GM15510 (cell line): ENCODE data around the gene OR13G1.

Experiments used
- POLR2A ChIP-seq: IDR thresholded peaks from 3 replicates; pipeline ENCODE4 v1.6.1; 2011; ENCODE audit warnings: borderline replicate concordance; ENCODE audit not compliant: insufficient read length; ENCODE audit errors: extremely low read depth

Gene OR13G1

DNA sequence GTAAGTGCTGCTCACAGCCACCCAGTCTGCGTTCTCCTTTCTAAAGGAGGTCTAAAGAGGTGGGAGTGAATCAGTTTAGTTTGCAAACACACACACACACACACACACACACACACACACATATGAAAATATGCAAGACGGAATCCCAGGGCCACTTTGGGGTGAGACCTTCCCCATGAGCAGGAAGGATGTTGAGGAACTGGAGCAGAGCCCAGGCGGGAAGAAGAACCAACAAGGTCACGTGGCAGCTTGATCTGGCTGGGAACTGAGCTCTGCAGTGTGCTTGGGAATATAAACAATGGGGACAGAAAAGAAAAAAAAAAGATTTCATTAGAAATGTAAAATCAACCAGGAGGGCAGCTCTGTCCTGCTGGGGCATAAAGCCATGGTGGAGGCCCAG lies 41.5 kb downstream of the OR13G1 start:
- no peak for TF ChIP-seq POLR2A

DNA sequence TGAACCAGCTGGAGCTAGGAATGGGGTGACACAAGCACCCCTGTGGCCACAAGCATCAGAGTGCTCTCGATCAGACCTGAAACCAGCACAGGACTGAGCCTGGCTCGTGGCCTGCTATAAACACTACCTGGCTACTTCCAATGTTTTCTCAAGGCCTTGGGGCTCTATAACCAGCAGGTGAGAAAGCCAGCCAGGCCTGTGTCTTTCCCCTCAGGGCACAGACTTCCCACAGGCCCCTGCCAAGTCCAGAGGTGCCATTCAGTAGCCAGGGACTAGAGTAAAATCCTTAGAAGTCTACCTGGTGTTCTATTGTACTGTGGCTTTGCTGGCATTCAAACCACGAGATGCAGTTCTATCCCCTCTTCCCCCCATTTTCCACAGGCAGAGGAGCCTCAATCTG lies 51.6 kb downstream of the OR13G1 start:
- no peak for TF ChIP-seq POLR2A
